GM19468 (cell line): ENCODE measurements around the gene MS4A5.

Source experiments
- ATAC-seq: cut with Tn5 transposase; IDR thresholded peaks from one replicate; pipeline ENCODE4 v1.9.1; 2021; ENCODE audit warnings: mild to moderate bottlenecking, moderate library complexity, moderate number of reproducible peaks; ENCODE audit not compliant: unreplicated experiment; ENCODE audit errors: extremely low read depth

The MS4A5 gene

DNA sequence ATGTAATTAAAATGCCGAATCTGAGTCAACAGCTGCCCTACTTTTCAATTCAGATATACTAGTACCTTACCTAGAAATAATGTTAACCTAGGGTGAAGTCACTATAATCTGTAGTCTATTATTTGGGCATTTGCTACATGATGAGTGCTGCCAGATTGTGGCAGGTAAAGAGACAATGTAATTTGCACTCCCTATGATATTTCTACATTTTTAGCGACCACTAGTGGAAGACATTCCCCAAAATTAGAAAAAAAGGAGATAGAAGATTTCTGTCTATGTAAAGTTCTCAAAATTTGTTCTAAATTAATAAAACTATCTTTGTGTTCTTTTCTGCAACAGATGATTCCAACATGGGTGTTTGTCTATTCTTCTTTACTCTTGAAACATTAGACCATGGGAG lies 40.4 kb downstream of the MS4A5 start:
- ATAC-seq = no peak

DNA sequence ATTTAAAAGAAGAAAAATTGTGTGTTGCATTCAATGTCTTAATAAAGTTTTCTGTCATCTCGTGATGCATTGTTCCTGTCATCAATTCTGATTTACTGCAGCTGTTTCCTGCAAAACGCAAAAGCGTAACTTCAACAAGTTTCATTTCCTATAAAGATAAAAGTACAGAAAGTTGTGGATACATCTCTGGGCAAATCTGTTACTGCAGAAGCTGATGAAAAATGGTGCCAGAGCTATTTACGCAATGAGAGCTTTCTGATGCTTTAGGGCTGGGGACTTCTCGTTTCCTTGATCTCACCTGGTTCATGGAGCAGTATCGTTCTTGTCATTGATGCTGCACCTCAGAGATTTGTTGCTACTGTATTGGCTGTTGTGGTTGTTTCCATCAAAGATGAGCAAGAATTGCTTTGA lies 47.7 kb downstream of the MS4A5 start:
- no peak for ATAC-seq

DNA sequence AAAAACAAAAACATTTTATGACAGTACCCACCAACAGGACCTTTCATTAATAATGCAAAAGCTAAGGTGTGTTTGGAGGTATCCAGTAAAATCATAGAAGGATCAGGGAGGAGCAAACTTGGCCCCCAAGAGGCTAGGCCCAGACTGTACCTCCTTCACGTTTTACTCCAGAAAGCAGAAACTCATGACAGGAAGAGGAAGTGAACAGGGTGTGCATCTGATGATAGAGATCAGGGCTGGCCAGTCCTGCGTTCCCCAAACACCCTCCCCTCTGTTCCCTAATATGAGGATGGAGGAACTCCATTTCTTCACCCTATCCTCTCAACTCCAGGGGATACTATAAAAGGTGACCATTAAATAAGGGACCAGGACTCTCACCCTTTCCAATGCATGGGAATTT lies 53.0 kb downstream of the MS4A5 start:
- no peak for ATAC-seq

DNA sequence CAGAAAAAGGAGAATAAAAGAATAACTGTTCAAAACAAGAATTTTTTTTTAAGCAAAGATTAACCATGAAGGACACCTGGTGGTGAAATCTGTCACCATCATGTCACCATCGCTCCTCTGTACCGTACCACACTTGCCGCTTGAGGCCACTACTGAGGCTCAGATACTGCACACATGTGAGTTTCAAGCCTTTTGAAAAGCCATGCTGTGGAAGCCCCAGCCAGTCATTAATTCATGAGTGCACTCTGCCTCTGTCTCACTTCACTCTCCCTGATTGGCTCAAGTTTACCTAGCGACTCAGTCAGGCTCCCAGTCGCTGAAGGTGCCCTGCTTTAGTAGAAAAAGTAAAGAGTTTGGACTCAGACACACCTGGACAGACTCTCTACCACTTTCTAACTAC lies 56.6 kb downstream of the MS4A5 start:
- ATAC-seq = peak; percentile 83

DNA sequence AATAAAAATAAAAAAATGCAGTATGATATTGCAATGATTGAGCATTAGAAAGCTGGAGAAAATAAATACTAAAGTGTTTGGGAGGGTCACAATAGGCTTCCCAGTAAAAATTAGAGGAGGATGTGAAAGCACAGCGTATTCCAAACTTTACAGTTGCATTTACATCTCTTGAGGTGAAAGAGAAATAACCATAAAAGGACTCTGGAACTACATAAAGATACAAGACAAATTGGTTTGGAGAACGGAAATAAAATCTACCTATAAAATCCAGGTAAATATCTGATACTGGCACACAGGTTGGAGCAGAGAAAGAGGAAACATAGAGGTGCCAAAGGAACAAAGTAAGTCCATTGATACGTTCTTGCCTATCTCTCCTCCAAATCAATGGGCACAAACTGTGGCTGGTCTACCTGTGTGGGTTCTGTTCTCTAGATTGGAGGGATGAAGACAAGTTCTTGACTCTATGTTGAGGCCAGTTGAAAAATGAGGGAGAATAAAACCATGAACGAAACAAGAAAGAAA lies 63.2 kb downstream of the MS4A5 start, which contains the start of gene MS4A12:
Gene MS4A12 (plus strand): TSS at position 291 of the 522 bp plus-strand sequence. CDS start 4,541 bp downstream, outside the sequence.
- ATAC-seq = no peak

DNA sequence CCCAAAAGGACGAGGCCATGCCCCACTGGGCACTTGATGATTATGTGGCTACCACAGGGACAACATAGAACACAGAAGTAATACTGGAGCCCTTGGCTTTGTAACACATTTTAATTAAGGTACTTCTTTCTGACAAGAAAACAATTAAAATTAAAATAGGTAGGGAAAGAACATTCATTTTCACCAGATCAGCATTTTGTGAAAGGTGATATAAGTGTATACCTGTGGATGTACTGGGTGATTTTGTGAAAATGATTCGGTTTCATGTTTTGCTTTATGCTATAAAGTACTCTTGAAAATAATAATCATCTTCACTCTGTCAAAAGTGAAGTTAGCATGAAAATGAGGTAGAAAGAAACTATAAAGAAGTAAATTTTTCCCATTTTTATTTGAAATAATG lies 64.1 kb downstream of the MS4A5 start:
- no peak for ATAC-seq
